Activated CD4-positive, alpha-beta T cell treated with anti-CD3 and anti-CD28 coated beads, Interleukin-2, amount 50 U/mL, for 4 hours (primary cell): Measurements from ENCODE around the gene DEFB115.
"Not testable (repeated sequence)": the region's sequence is repeated elsewhere in the genome, so short reads cannot be mapped to it uniquely, and the experiment has no call there.

ENCODE experiments used
- DNase-seq, 2 experiments: peaks; one replicate each; pipeline ENCODE4 v3.0.0-alpha.2; 2020

The DEFB115 gene

GRCh38 chr20:31257364-31257763 is at the start of gene DEFB115:
Gene DEFB115 (plus strand): TSS chr20:31257664. CDS start chr20:31257664, 0 bp downstream.
- no peak for DNase-seq

GRCh38 chr20:31236953-31237352 is 20.5 kb upstream of the DEFB115 start:
- no peak for DNase-seq

- no peak for DNase-seq
Measured at GRCh38 chr20:31237763-31238162, 19.7 kb upstream of the DEFB115 start.

- no peak for DNase-seq
Measured at GRCh38 chr20:31239139-31239538, 18.3 kb upstream of the DEFB115 start.

- no peak for DNase-seq
Measured at GRCh38 chr20:31256959-31257358, 505 bp upstream of the DEFB115 start.

GRCh38 chr20:31260326-31260932 is 3.0 kb downstream of the DEFB115 start:
- no peak for DNase-seq

GRCh38 chr20:31274441-31274840 is 17.0 kb downstream of the DEFB115 start:
- DNase-seq: no peak

- DNase-seq: no peak
Measured at GRCh38 chr20:31278178-31278577, 20.7 kb downstream of the DEFB115 start.

- not testable (repeated sequence) for DNase-seq
Measured at GRCh38 chr20:31284964-31285363, 27.5 kb downstream of the DEFB115 start.

- no peak for DNase-seq
Measured at GRCh38 chr20:31308535-31309162, 51.2 kb downstream of the DEFB115 start, which contains the start of gene DEFB116. Gene DEFB116 (minus strand): TSS chr20:31308585. CDS start chr20:31308585, 0 bp downstream.
